Colonic mucosa (tissue), 4 donors: ENCODE measurements around the gene CHADL. TPM values are rescaled to one million over a fixed set of nuclear protein-coding genes. Genes with fewer than 3 reads are reported as not detected.
"Not testable (repeated sequence)": the region's sequence is repeated elsewhere in the genome, so short reads cannot be mapped to it uniquely, and the experiment has no call there.

Experiments
- DNase-seq: peaks from one replicate; pipeline ENCODE4 v3.0.0-alpha.2; 2020
- H3K27ac ChIP-seq: fragments of 200-600 bp; one replicate; pipeline ENCODE4 v1.8.0; 2021
- H3K27me3 ChIP-seq: fragments of 200-600 bp; one replicate; pipeline ENCODE4 v1.8.0; 2021
- H3K36me3 ChIP-seq: fragments of 200-600 bp; one replicate; pipeline ENCODE4 v1.8.0; 2021
- H3K4me1 ChIP-seq: fragments of 200-600 bp; one replicate; pipeline ENCODE4 v1.8.0; 2021; ENCODE audit warnings: mild to moderate bottlenecking
- H3K4me3 ChIP-seq: fragments of 200-600 bp; one replicate; pipeline ENCODE4 v1.8.0; 2021
- H3K9ac ChIP-seq, 2 donors: one replicate each; pipeline ENCODE4 v1.7.0; 2013; ENCODE audit warnings: control low read depth in 2 of 2, low read depth in 2 of 2, low read length in 2 of 2
- H3K9me3 ChIP-seq: fragments of 200-600 bp; one replicate; pipeline ENCODE4 v1.8.0; 2021
- CTCF ChIP-seq: fragments of 200-600 bp; IDR thresholded peaks from one replicate; pipeline ENCODE4 v1.8.0; 2022; ENCODE audit warnings: antibody characterized with exemption, mild to moderate bottlenecking
- intact Hi-C: fragments of 100-400 bp; cut with DNase I; formaldehyde crosslinking; loops from one replicate; pipeline ENCODE4 v1.14.1; 2022
- total RNA-seq, 2 donors: library from RNA; stranded (reverse); fragmentation: NEBNext Ultra II Directional in 1 of 2; extraction: Animal tissue kit (Norgen Biotek cat#: 25700) in 1 of 2; gene quantifications; one replicate each; pipeline ENCODE4 v1.2.1, GENCODE V29; 2021
- donor health status: healthy.
- donor health status: DM: no; HTN: no; CAD: no.
- donor health status: DM: no; HTN: no; CAD: no.

The CHADL gene
- total RNA-seq, 2 donors from 2014 or later, result 0.62 to 1.8 TPM

GRCh38 chr22:41261541-41262249 is 21.0 kb upstream of the CHADL start:
- intact Hi-C loops, result no loop called here
- peaks cover 8% of the 10 kb centered on the region for H3K36me3 ChIP-seq
- TF ChIP-seq CTCF, result no peak
- no peak overlapping the region for H3K9ac ChIP-seq
- no peaks in the 10 kb centered on the region for H3K4me1 ChIP-seq
- DNase-seq, result no peak
- no peaks in the 10 kb centered on the region for H3K9me3 ChIP-seq
- no peaks in the 10 kb centered on the region for H3K27me3 ChIP-seq
- H3K4me3 ChIP-seq, result no peak overlapping the region
- H3K27ac ChIP-seq, result no peak overlapping the region

- intact Hi-C loops, result no loop called here
- no peak overlapping the region for H3K27ac ChIP-seq
- TF ChIP-seq CTCF, result no peak
- H3K36me3 ChIP-seq, result peaks cover 8% of the 10 kb centered on the region
- H3K9ac ChIP-seq, result no peak overlapping the region
- no peaks in the 10 kb centered on the region for H3K4me1 ChIP-seq
- no peak for DNase-seq
- no peak overlapping the region for H3K4me3 ChIP-seq
- no peaks in the 10 kb centered on the region for H3K27me3 ChIP-seq
- H3K9me3 ChIP-seq, result no peaks in the 10 kb centered on the region
These were observed 20.1 kb upstream of the CHADL start for GRCh38 chr22:41260871-41261270.

- DNase-seq, intact Hi-C loops, H3K4me3 ChIP-seq, H3K36me3 ChIP-seq, H3K27me3 ChIP-seq, H3K9ac ChIP-seq, H3K9me3 ChIP-seq, H3K27ac ChIP-seq, H3K4me1 ChIP-seq: not testable (repeated sequence)
These were observed 19.0 kb upstream of the CHADL start for GRCh38 chr22:41259756-41260155.

GRCh38 chr22:41257696-41258095 is 17.0 kb upstream of the CHADL start:
- Histone ChIP-seq H3K27me3 (no peaks in the 10 kb centered on the region), H3K27ac (no peak overlapping the region), H3K9me3 (no peaks in the 10 kb centered on the region), H3K4me1 (no peaks in the 10 kb centered on the region), H3K9ac (no peak overlapping the region), H3K4me3 (no peak overlapping the region), H3K36me3 (peaks cover 9% of the 10 kb centered on the region)
- DNase-seq, result no peak
- intact Hi-C loops, result no loop called here
- no peak for TF ChIP-seq CTCF

- intact Hi-C loops, result no loop called here
- peaks cover 10% of the 10 kb centered on the region for H3K36me3 ChIP-seq
- H3K9me3 ChIP-seq, result no peaks in the 10 kb centered on the region
- DNase-seq, result no peak
- TF ChIP-seq CTCF, result no peak
- H3K4me3 ChIP-seq, result no peak overlapping the region
- H3K4me1 ChIP-seq, result no peaks in the 10 kb centered on the region
- H3K9ac ChIP-seq, result no peak overlapping the region
- H3K27me3 ChIP-seq, result no peaks in the 10 kb centered on the region
- no peak overlapping the region for H3K27ac ChIP-seq
These were observed 15.8 kb upstream of the CHADL start for GRCh38 chr22:41256254-41257253.
